Astrocyte (in vitro differentiated cells and primary cell): Measurements from ENCODE around the gene NCAPG2. TPM values are rescaled to one million over a fixed set of nuclear protein-coding genes. Genes with fewer than 3 reads are reported as not detected.

ENCODE experiments used
- DNase-seq: peaks from one replicate; pipeline ENCODE4 v3.0.0-alpha.2; 2010; ENCODE audit warnings: low read depth
- FAIRE-seq: peaks from 2 replicates; lab custom pipeline; 2011; peaks lifted over from hg19 to GRCh38; lab: Jason Lieb, UNC
- H2AFZ ChIP-seq: 2 replicates; pipeline ENCODE4 v1.6.0; 2012; ENCODE audit warnings: low read depth, low read length, inconsistent platforms
- H3K27ac ChIP-seq: 2 replicates; pipeline ENCODE4 v1.5.1; 2011; ENCODE audit warnings: low read depth, low read length, inconsistent platforms
- H3K27me3 ChIP-seq: 2 replicates; pipeline ENCODE4 v1.6.0; 2011; ENCODE audit warnings: low read length, inconsistent platforms; ENCODE audit not compliant: insufficient read depth
- H3K36me3 ChIP-seq: 2 replicates; pipeline ENCODE4 v1.5.1; 2011; ENCODE audit warnings: low read length, inconsistent platforms; ENCODE audit not compliant: insufficient read depth
- H3K4me1 ChIP-seq: 2 replicates; pipeline ENCODE4 v1.5.1; 2011; ENCODE audit warnings: low read length, inconsistent platforms; ENCODE audit not compliant: insufficient read depth
- H3K4me2 ChIP-seq: 2 replicates; pipeline ENCODE4 v1.6.0; 2012; ENCODE audit warnings: low read length, inconsistent platforms
- H3K4me3 ChIP-seq: 2 replicates; pipeline ENCODE4 v1.5.1; 2011; ENCODE audit warnings: low read depth, mild to moderate bottlenecking, low read length, inconsistent platforms; ENCODE audit not compliant: insufficient read depth
- H3K79me2 ChIP-seq: 2 replicates; pipeline ENCODE4 v1.6.0; 2012; ENCODE audit warnings: mild to moderate bottlenecking, low read length, inconsistent platforms; ENCODE audit not compliant: insufficient read depth
- H3K9ac ChIP-seq: 2 replicates; pipeline ENCODE4 v1.6.0; 2012; ENCODE audit warnings: mild to moderate bottlenecking, low read length, inconsistent platforms
- H3K9me3 ChIP-seq: 2 replicates; pipeline ENCODE4 v1.5.1; 2012; ENCODE audit warnings: low read depth, mild to moderate bottlenecking, low read length, inconsistent platforms; ENCODE audit not compliant: insufficient read depth
- H4K20me1 ChIP-seq: 2 replicates; pipeline ENCODE4 v1.6.0; 2012; ENCODE audit warnings: low read length, inconsistent platforms; ENCODE audit not compliant: insufficient read depth
- H3K27ac Mint-ChIP-seq: one replicate; pipeline ENCODE4 v1.8.0; 2021; ENCODE audit warnings: mild to moderate bottlenecking, mixed read lengths; ENCODE audit not compliant: unreplicated experiment
- H3K27me3 Mint-ChIP-seq: one replicate; pipeline ENCODE4 v1.8.0; 2021; ENCODE audit warnings: low read depth, mixed read lengths; ENCODE audit not compliant: unreplicated experiment
- H3K36me3 Mint-ChIP-seq: one replicate; pipeline ENCODE4 v1.8.0; 2021; ENCODE audit warnings: low read depth, mixed read lengths; ENCODE audit not compliant: unreplicated experiment
- H3K4me1 Mint-ChIP-seq: one replicate; pipeline ENCODE4 v1.8.0; 2021; ENCODE audit warnings: low read depth, mixed read lengths; ENCODE audit not compliant: unreplicated experiment
- H3K4me3 Mint-ChIP-seq: one replicate; pipeline ENCODE4 v1.8.0; 2021; ENCODE audit warnings: mild to moderate bottlenecking, moderate library complexity, mixed read lengths; ENCODE audit not compliant: unreplicated experiment
- H3K9me3 Mint-ChIP-seq: one replicate; pipeline ENCODE4 v1.8.0; 2021; ENCODE audit warnings: mild to moderate bottlenecking, mixed read lengths; ENCODE audit not compliant: unreplicated experiment
- EZH2 ChIP-seq: IDR thresholded peaks from 2 replicates; pipeline ENCODE4 v1.6.1; 2012; ENCODE audit warnings: mild to moderate bottlenecking, low read length, inconsistent platforms; ENCODE audit not compliant: insufficient read depth
- total RNA-seq: library from RNA; stranded (reverse); gene quantifications from 2 replicates; pipeline ENCODE4 v1.2.1, GENCODE V29; 2021
- TF ChIP-seq, protein P1 (sequence below): IDR thresholded peaks from 2 replicates; pipeline ENCODE4 v1.5.1; 2011; ENCODE audit warnings: low read depth, mild to moderate bottlenecking, inconsistent platforms, low read length, moderate library complexity; ENCODE audit not compliant: insufficient read depth

The NCAPG2 gene
- total RNA-seq, 1 donor from 2014 or later, result 9.6 TPM

GRCh38 chr7:158617737-158618128, 86.9 kb downstream of the NCAPG2 start:
- no peaks in the 10 kb centered on the region for H3K36me3 ChIP-seq
- H3K79me2 ChIP-seq, result no peaks in the 10 kb centered on the region
- peak; percentile 81 for DNase-seq
- FAIRE-seq, result no peak
- no peaks in the 10 kb centered on the region for H4K20me1 ChIP-seq
- H3K9ac ChIP-seq, result peak overlapping the region; percentile 36
- H3K9me3 ChIP-seq, result no peaks in the 10 kb centered on the region
- H3K4me1 ChIP-seq, result peaks cover 11% of the 10 kb centered on the region
- H2AFZ ChIP-seq, result no peak overlapping the region
- peaks cover 4% of the 10 kb centered on the region for H3K4me1 Mint-ChIP-seq
- no peaks in the 10 kb centered on the region for H3K27me3 ChIP-seq
- no peaks in the 10 kb centered on the region for H3K9me3 Mint-ChIP-seq
- H3K27ac ChIP-seq, result peak overlapping the region; percentile 56
- H3K4me2 ChIP-seq, result peak overlapping the region; percentile 44
- H3K4me3 Mint-ChIP-seq, result no peak overlapping the region
- no peak for TF ChIP-seq EZH2
- TF ChIP-seq, protein P1, sequence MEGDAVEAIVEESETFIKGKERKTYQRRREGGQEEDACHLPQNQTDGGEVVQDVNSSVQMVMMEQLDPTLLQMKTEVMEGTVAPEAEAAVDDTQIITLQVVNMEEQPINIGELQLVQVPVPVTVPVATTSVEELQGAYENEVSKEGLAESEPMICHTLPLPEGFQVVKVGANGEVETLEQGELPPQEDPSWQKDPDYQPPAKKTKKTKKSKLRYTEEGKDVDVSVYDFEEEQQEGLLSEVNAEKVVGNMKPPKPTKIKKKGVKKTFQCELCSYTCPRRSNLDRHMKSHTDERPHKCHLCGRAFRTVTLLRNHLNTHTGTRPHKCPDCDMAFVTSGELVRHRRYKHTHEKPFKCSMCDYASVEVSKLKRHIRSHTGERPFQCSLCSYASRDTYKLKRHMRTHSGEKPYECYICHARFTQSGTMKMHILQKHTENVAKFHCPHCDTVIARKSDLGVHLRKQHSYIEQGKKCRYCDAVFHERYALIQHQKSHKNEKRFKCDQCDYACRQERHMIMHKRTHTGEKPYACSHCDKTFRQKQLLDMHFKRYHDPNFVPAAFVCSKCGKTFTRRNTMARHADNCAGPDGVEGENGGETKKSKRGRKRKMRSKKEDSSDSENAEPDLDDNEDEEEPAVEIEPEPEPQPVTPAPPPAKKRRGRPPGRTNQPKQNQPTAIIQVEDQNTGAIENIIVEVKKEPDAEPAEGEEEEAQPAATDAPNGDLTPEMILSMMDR, result no peak
- H3K36me3 Mint-ChIP-seq, result no peaks in the 10 kb centered on the region
- H3K27ac Mint-ChIP-seq, result peak overlapping the region; percentile 67
- no peak overlapping the region for H3K4me3 ChIP-seq
- H3K27me3 Mint-ChIP-seq, result no peaks in the 10 kb centered on the region

GRCh38 chr7:158616050-158616449, 88.6 kb downstream of the NCAPG2 start:
- no peak for FAIRE-seq

GRCh38 chr7:158614700-158615099, 89.9 kb downstream of the NCAPG2 start:
- H3K36me3 ChIP-seq, result no peaks in the 10 kb centered on the region
- H3K79me2 ChIP-seq, result no peaks in the 10 kb centered on the region
- peak; percentile 20 for FAIRE-seq
- H3K9me3 ChIP-seq, result no peaks in the 10 kb centered on the region
- H3K27ac Mint-ChIP-seq, result no peak overlapping the region
- no peak overlapping the region for H3K4me3 ChIP-seq
- H4K20me1 ChIP-seq, result no peaks in the 10 kb centered on the region
- peaks cover 4% of the 10 kb centered on the region for H3K4me1 Mint-ChIP-seq
- H3K27me3 ChIP-seq, result no peaks in the 10 kb centered on the region
- DNase-seq, result peak; percentile 57
- H3K27me3 Mint-ChIP-seq, result no peaks in the 10 kb centered on the region
- no peak overlapping the region for H3K4me2 ChIP-seq
- H3K4me3 Mint-ChIP-seq, result no peak overlapping the region
- no peaks in the 10 kb centered on the region for H3K36me3 Mint-ChIP-seq
- TF ChIP-seq EZH2, result no peak
- TF ChIP-seq, protein P1, result no peak
- no peak overlapping the region for H3K9ac ChIP-seq
- H2AFZ ChIP-seq, result no peak overlapping the region
- H3K9me3 Mint-ChIP-seq, result no peaks in the 10 kb centered on the region
- peaks cover 11% of the 10 kb centered on the region for H3K4me1 ChIP-seq
- no peak overlapping the region for H3K27ac ChIP-seq

More at GRCh38 chr7:158616050-158616449, 88.6 kb downstream of the NCAPG2 start:
- DNase-seq, result no peak
- H3K27ac Mint-ChIP-seq, result no peak overlapping the region
- no peaks in the 10 kb centered on the region for H3K36me3 Mint-ChIP-seq
- H3K79me2 ChIP-seq, result no peaks in the 10 kb centered on the region
- TF ChIP-seq EZH2, result no peak
- TF ChIP-seq, protein P1, result no peak
- H3K4me1 ChIP-seq, result peaks cover 11% of the 10 kb centered on the region
- no peak overlapping the region for H2AFZ ChIP-seq
- H4K20me1 ChIP-seq, result no peaks in the 10 kb centered on the region
- no peak overlapping the region for H3K4me2 ChIP-seq
- no peaks in the 10 kb centered on the region for H3K9me3 Mint-ChIP-seq
- H3K27me3 Mint-ChIP-seq, result no peaks in the 10 kb centered on the region
- H3K9ac ChIP-seq, result no peak overlapping the region
- no peaks in the 10 kb centered on the region for H3K27me3 ChIP-seq
- H3K4me3 ChIP-seq, result no peak overlapping the region
- H3K4me1 Mint-ChIP-seq, result peaks cover 4% of the 10 kb centered on the region
- H3K4me3 Mint-ChIP-seq, result no peak overlapping the region
- H3K9me3 ChIP-seq, result no peaks in the 10 kb centered on the region
- no peaks in the 10 kb centered on the region for H3K36me3 ChIP-seq
- H3K27ac ChIP-seq, result no peak overlapping the region
